DMS53 (cell line): ENCODE results near the gene IL18RAP.

Source experiments
- DNase-seq: peaks from one replicate; lab custom pipeline; 2025; lab: John Stamatoyannopoulos, UW

IL18RAP gene

GRCh38 chr2:102453501-102453900, 30.5 kb downstream of the IL18RAP start:
- no peak for DNase-seq

- DNase-seq: no peak
Observed at GRCh38 chr2:102455061-102455670, 32.2 kb downstream of the IL18RAP start.

- peak; percentile 16 for DNase-seq
Observed at GRCh38 chr2:102460467-102460866, 37.5 kb downstream of the IL18RAP start.

- DNase-seq: no peak
Observed at GRCh38 chr2:102461188-102461587, 38.2 kb downstream of the IL18RAP start.

GRCh38 chr2:102463160-102463559, 40.2 kb downstream of the IL18RAP start:
- DNase-seq: peak; percentile 61

- no peak for DNase-seq
Observed at GRCh38 chr2:102470168-102470567, 47.2 kb downstream of the IL18RAP start.

- peak; percentile 80 for DNase-seq
Observed at GRCh38 chr2:102473020-102473419, 50.1 kb downstream of the IL18RAP start, which contains the start of gene SLC9A4. Gene SLC9A4, plus strand, starts transcription at chr2:102473226. Its CDS starts 534 bp downstream, at chr2:102473760.

- DNase-seq: no peak
Observed at GRCh38 chr2:102473631-102474030, 50.7 kb downstream of the IL18RAP start.

- no peak for DNase-seq
Observed at GRCh38 chr2:102474785-102475184, 51.8 kb downstream of the IL18RAP start.

- no peak for DNase-seq
Observed at GRCh38 chr2:102478686-102479470, 55.9 kb downstream of the IL18RAP start.

- no peak for DNase-seq
Observed at GRCh38 chr2:102480285-102481195, 57.6 kb downstream of the IL18RAP start.

GRCh38 chr2:102481931-102482330, 59.0 kb downstream of the IL18RAP start:
- no peak for DNase-seq

GRCh38 chr2:102483086-102483485, 60.1 kb downstream of the IL18RAP start:
- DNase-seq: no peak

GRCh38 chr2:102484310-102485061, 61.5 kb downstream of the IL18RAP start:
- DNase-seq: no peak

GRCh38 chr2:102485147-102485785, 62.3 kb downstream of the IL18RAP start:
- no peak for DNase-seq

GRCh38 chr2:102486941-102487702, 64.2 kb downstream of the IL18RAP start:
- DNase-seq: no peak

- DNase-seq: peak; percentile 65
Observed at GRCh38 chr2:102487761-102488462, 65.0 kb downstream of the IL18RAP start.

GRCh38 chr2:102489646-102490045, 66.7 kb downstream of the IL18RAP start:
- DNase-seq: no peak

GRCh38 chr2:102492006-102492405, 69.0 kb downstream of the IL18RAP start:
- no peak for DNase-seq

GRCh38 chr2:102494570-102494969, 71.6 kb downstream of the IL18RAP start:
- no peak for DNase-seq
